ENCODE data around the gene FILIP1L. TPM values are rescaled to one million over a fixed set of nuclear protein-coding genes. Genes with fewer than 3 reads are reported as not detected.
A peak's percentile ranks its signal among the peaks of the same experiment; 100 is the strongest.

FILIP1L gene
- total RNA-seq, 4 donors from 2014 or later: 113 to 149 (median 122) TPM

DNA sequence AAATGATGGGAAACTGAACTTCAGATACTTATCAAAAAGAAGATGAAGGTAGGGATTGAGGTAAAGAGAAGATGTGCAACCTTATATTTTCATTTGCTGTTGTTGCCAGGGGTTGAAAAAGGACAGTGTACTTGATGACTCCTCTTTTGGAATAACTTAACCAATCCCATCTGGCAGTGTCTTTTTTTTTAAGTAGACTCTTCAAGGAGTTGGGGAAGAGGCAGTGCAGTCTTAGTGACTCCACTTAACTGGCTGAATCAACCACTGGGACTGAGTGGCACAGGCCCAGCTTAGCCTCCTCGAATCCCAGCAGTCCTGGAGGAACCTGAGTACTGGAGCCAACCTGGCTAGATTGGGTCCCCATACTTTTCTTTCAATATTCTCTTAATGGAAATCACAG, 27.3 kb upstream of the FILIP1L start:
- Histone ChIP-seq H3K9me3 (peaks cover 0 to 10% (median 0%) of the 10 kb centered on the region in 3 donors), H3K27ac (no peak overlapping the region), H3K27me3 (no peaks in the 10 kb centered on the region), H3K36me3 (no peaks in the 10 kb centered on the region), H3K4me1 (peaks cover 0 to 6% (median 0%) of the 10 kb centered on the region in 3 donors), H3K4me3 (no peak overlapping the region)
- no peak for ATAC-seq
- 86% methylated on average over 1 of the region's 1 CpG; no CpG with 5 or more reads in 1 of the 2 donors for WGBS, 2 donors (ENCODE audit: low coverage in 1 of 2)
- TF ChIP-seq CTCF (IDR thresholded peaks at IDR 0.05) (no peak), POLR2A (IDR thresholded peaks at IDR 0.05) (no peak), EP300 (IDR thresholded peaks at IDR 0.05) (no peak), POLR2AphosphoS5 (IDR thresholded peaks at IDR 0.05) (no peak)

DNA sequence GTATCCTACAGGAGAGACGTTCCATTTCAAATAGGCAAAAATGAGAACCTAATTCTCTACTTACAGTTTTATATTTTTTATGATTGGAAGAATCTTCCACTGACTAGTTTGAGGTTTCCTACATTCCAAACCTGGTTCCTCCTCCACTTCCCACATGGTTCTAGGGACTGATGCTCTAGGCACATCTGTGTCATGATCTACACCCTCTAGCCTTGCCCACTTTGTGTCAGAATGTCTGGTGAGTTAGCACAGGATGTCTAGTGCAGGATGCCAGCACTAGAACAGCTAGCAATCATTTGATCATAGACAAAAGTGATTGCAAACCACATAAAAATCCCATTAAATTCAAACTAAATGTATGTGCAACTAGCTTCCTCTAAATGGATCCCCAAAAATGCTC, 26.7 kb upstream of the FILIP1L start:
- 86 to 92% methylated on average over 1 of the region's 1 CpG for WGBS, 2 donors (ENCODE audit: low coverage in 1 of 2)
- Histone ChIP-seq H3K27me3 (no peaks in the 10 kb centered on the region), H3K27ac (no peak overlapping the region), H3K4me3 (no peak overlapping the region), H3K4me1 (peaks cover 0 to 12% (median 0%) of the 10 kb centered on the region in 3 donors), H3K36me3 (no peaks in the 10 kb centered on the region), H3K9me3 (peaks cover 0 to 10% (median 0%) of the 10 kb centered on the region in 3 donors)
- no peak for ATAC-seq
- TF ChIP-seq CTCF (IDR thresholded peaks at IDR 0.05): no peak
- no peak for TF ChIP-seq POLR2A (IDR thresholded peaks at IDR 0.05)
- no peak for TF ChIP-seq EP300 (IDR thresholded peaks at IDR 0.05)
- TF ChIP-seq POLR2AphosphoS5 (IDR thresholded peaks at IDR 0.05): no peak

- WGBS, 2 donors (ENCODE audit: low coverage in 1 of 2): 56% methylated on average over 1 of the region's 1 CpG; no CpG with 5 or more reads in 1 of the 2 donors
- Histone ChIP-seq H3K4me3 (no peak overlapping the region), H3K27ac (peak overlapping the region in 3 of 4 donors; percentile 13 to 41 (median 31)), H3K4me1 (peaks cover 0 to 14% (median 0%) of the 10 kb centered on the region in 3 donors), H3K9me3 (no peaks in the 10 kb centered on the region), H3K27me3 (no peaks in the 10 kb centered on the region), H3K36me3 (no peaks in the 10 kb centered on the region)
- ATAC-seq: peak; percentile 50
- TF ChIP-seq EP300 (IDR thresholded peaks at IDR 0.05): no peak
Measured at GRCh38 chr3:100136921-100137320, 22.6 kb upstream of the FILIP1L start.

- no peak overlapping the region for H3K4me3 ChIP-seq
- TF ChIP-seq POLR2A (IDR thresholded peaks at IDR 0.05) (no peak), CTCF (IDR thresholded peaks at IDR 0.05) (no peak), POLR2AphosphoS5 (IDR thresholded peaks at IDR 0.05) (no peak), EP300 (IDR thresholded peaks at IDR 0.05) (no peak)
- H3K9me3 ChIP-seq: no peaks in the 10 kb centered on the region
- H3K27me3 ChIP-seq: no peaks in the 10 kb centered on the region
- no peak overlapping the region for H3K27ac ChIP-seq
- H3K36me3 ChIP-seq: no peaks in the 10 kb centered on the region
- 93% methylated on average over 2 to 4 of the region's 6 CpGs for WGBS, 2 donors (ENCODE audit: low coverage in 1 of 2)
- peaks cover 0 to 32% (median 0%) of the 10 kb centered on the region in 3 donors for H3K4me1 ChIP-seq
- ATAC-seq: no peak
Measured at GRCh38 chr3:100131241-100131640, 16.9 kb upstream of the FILIP1L start.

DNA sequence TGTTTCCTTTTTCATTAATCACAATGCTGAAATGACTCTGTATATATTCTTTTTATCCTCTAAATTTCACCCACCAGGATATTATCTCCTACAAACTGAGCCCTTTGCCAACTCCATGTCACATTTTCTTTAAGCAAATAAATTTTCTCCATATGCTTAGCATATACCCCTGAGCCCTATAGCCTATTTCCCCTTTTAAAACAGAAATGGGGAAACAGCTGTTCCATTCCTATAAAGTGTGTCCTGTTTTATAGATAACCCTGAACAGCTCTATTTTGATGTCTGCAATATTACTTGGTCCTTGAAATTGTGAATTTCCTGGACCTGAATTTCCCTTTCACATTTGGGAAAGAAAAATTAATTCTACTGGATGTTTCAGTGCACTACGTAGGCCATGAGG, 15.6 kb upstream of the FILIP1L start:
- no peak for ATAC-seq
- WGBS, 2 donors (ENCODE audit: low coverage in 1 of 2): 85% methylated on average over 1 of the region's 1 CpG; no CpG with 5 or more reads in 1 of the 2 donors

More for the DNA sequence above, 15.6 kb upstream of the FILIP1L start:
- no peak overlapping the region for H3K27ac ChIP-seq
- H3K4me3 ChIP-seq: no peak overlapping the region
- H3K27me3 ChIP-seq: no peaks in the 10 kb centered on the region
- H3K9me3 ChIP-seq: no peaks in the 10 kb centered on the region
- peaks cover 0 to 40% (median 5%) of the 10 kb centered on the region in 3 donors for H3K4me1 ChIP-seq
- TF ChIP-seq POLR2AphosphoS5 (IDR thresholded peaks at IDR 0.05): no peak
- no peak for TF ChIP-seq CTCF (IDR thresholded peaks at IDR 0.05)
- TF ChIP-seq EP300 (IDR thresholded peaks at IDR 0.05): no peak
- TF ChIP-seq POLR2A (IDR thresholded peaks at IDR 0.05): no peak
- H3K36me3 ChIP-seq: no peaks in the 10 kb centered on the region
